ENCODE results near the gene HEMK1.

HEMK1 gene

DNA sequence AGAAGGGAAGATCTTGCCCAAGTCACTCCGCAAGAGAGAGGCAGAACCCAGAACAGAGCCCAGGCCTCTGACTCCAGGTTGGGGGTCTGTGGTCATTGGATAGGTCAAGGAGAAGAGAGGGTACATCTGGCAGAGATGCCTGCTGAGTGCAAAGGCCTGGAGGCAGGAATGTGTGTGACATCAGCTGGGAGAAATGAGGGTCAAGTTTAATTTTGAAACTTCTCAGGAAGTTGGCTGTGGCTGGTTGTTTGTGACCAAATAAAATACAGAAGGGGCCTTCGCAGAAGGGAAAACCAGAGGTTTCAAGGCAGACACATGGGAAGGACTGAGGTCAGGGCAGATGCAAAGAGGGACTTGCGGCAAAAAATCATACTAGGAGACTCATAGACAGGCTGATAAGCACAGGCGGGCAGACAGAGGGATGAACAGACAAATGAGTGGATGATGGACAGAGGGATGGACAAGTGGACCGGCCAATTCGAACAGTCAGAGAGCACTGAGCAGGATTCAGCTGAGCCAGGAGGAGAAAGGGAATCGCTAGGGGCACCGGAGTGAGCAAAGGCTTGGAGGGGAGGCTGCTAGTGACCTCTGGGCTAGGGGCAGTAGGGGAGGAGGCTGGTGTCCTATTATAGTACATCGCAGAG lies 37.1 kb upstream of the HEMK1 start:
- no peaks in the 10 kb centered on the region for H3K36me3 ChIP-seq (ENCODE audit: control insufficient read depth, insufficient read depth, low read length)
- no peak for DNase-seq
- H3K27me3 ChIP-seq (replicated peaks; ENCODE audit: control insufficient read depth, insufficient read depth, low read length, poor library complexity, severe bottlenecking), result no peaks in the 10 kb centered on the region
- no peaks in the 10 kb centered on the region for H3K4me1 ChIP-seq (ENCODE audit: control insufficient read depth, insufficient read depth, low read length, poor library complexity, severe bottlenecking)
- no peak overlapping the region for H3K4me3 ChIP-seq (ENCODE audit: insufficient read depth, low read depth, low read length, poor library complexity, severe bottlenecking)
- no peak overlapping the region for H3K27ac ChIP-seq (ENCODE audit: insufficient read depth, low read length, poor library complexity, severe bottlenecking)
- no peaks in the 10 kb centered on the region for H3K9me3 ChIP-seq (ENCODE audit: control insufficient read depth, low read length)

DNA sequence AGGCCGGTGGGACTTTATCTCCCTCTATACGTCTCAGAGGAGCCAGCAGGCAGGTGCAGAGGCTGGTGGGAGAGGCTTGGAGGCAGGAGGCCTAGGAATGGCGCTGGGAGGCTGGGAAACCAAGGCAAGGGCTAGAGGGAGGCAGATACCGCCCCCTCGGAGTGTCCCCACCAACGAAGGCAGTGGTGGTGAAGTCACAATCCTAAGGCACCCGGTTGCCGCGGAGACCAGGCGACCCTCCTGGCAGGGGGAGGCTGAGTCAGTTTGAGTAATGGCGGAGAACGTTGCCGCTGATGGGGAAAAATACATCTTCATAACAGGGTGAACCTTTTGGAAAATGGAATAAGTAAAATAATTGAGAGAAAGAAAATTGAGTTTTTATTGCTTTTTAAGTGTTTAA lies 36.0 kb upstream of the HEMK1 start:
- H3K36me3 ChIP-seq (ENCODE audit: control insufficient read depth, insufficient read depth, low read length), result no peaks in the 10 kb centered on the region
- no peak overlapping the region for H3K4me3 ChIP-seq (ENCODE audit: insufficient read depth, low read depth, low read length, poor library complexity, severe bottlenecking)
- H3K27ac ChIP-seq (ENCODE audit: insufficient read depth, low read length, poor library complexity, severe bottlenecking), result no peak overlapping the region
- no peaks in the 10 kb centered on the region for H3K27me3 ChIP-seq (replicated peaks; ENCODE audit: control insufficient read depth, insufficient read depth, low read length, poor library complexity, severe bottlenecking)
- H3K9me3 ChIP-seq (ENCODE audit: control insufficient read depth, low read length), result no peaks in the 10 kb centered on the region
- DNase-seq, result no peak
- no peaks in the 10 kb centered on the region for H3K4me1 ChIP-seq (ENCODE audit: control insufficient read depth, insufficient read depth, low read length, poor library complexity, severe bottlenecking)

- H3K27ac ChIP-seq (ENCODE audit: insufficient read depth, low read length, poor library complexity, severe bottlenecking), result no peak overlapping the region
- no peaks in the 10 kb centered on the region for H3K27me3 ChIP-seq (replicated peaks; ENCODE audit: control insufficient read depth, insufficient read depth, low read length, poor library complexity, severe bottlenecking)
- DNase-seq, result no peak
These were observed 35.4 kb upstream of the HEMK1 start for GRCh38 chr3:50533807-50534461.

GRCh38 chr3:50534681-50535330 lies 34.5 kb upstream of the HEMK1 start:
- no peaks in the 10 kb centered on the region for H3K27me3 ChIP-seq (replicated peaks; ENCODE audit: control insufficient read depth, insufficient read depth, low read length, poor library complexity, severe bottlenecking)
- H3K4me1 ChIP-seq (ENCODE audit: control insufficient read depth, insufficient read depth, low read length, poor library complexity, severe bottlenecking), result no peaks in the 10 kb centered on the region
- H3K36me3 ChIP-seq (ENCODE audit: control insufficient read depth, insufficient read depth, low read length), result no peaks in the 10 kb centered on the region
- H3K27ac ChIP-seq (ENCODE audit: insufficient read depth, low read length, poor library complexity, severe bottlenecking), result no peak overlapping the region
- H3K9me3 ChIP-seq (ENCODE audit: control insufficient read depth, low read length), result no peaks in the 10 kb centered on the region
- H3K4me3 ChIP-seq (ENCODE audit: insufficient read depth, low read depth, low read length, poor library complexity, severe bottlenecking), result no peak overlapping the region
- DNase-seq, result no peak

More at GRCh38 chr3:50533807-50534461, 35.4 kb upstream of the HEMK1 start:
- no peak overlapping the region for H3K4me3 ChIP-seq (ENCODE audit: insufficient read depth, low read depth, low read length, poor library complexity, severe bottlenecking)
- H3K36me3 ChIP-seq (ENCODE audit: control insufficient read depth, insufficient read depth, low read length), result no peaks in the 10 kb centered on the region
- H3K9me3 ChIP-seq (ENCODE audit: control insufficient read depth, low read length), result no peaks in the 10 kb centered on the region
- H3K4me1 ChIP-seq (ENCODE audit: control insufficient read depth, insufficient read depth, low read length, poor library complexity, severe bottlenecking), result no peaks in the 10 kb centered on the region

- H3K4me3 ChIP-seq (ENCODE audit: insufficient read depth, low read depth, low read length, poor library complexity, severe bottlenecking), result no peak overlapping the region
- H3K9me3 ChIP-seq (ENCODE audit: control insufficient read depth, low read length), result no peaks in the 10 kb centered on the region
- H3K36me3 ChIP-seq (ENCODE audit: control insufficient read depth, insufficient read depth, low read length), result no peaks in the 10 kb centered on the region
- H3K27me3 ChIP-seq (replicated peaks; ENCODE audit: control insufficient read depth, insufficient read depth, low read length, poor library complexity, severe bottlenecking), result no peaks in the 10 kb centered on the region
- DNase-seq, result no peak
- H3K27ac ChIP-seq (ENCODE audit: insufficient read depth, low read length, poor library complexity, severe bottlenecking), result no peak overlapping the region
- H3K4me1 ChIP-seq (ENCODE audit: control insufficient read depth, insufficient read depth, low read length, poor library complexity, severe bottlenecking), result no peaks in the 10 kb centered on the region
These were observed 32.7 kb upstream of the HEMK1 start for GRCh38 chr3:50536471-50537180.

DNA sequence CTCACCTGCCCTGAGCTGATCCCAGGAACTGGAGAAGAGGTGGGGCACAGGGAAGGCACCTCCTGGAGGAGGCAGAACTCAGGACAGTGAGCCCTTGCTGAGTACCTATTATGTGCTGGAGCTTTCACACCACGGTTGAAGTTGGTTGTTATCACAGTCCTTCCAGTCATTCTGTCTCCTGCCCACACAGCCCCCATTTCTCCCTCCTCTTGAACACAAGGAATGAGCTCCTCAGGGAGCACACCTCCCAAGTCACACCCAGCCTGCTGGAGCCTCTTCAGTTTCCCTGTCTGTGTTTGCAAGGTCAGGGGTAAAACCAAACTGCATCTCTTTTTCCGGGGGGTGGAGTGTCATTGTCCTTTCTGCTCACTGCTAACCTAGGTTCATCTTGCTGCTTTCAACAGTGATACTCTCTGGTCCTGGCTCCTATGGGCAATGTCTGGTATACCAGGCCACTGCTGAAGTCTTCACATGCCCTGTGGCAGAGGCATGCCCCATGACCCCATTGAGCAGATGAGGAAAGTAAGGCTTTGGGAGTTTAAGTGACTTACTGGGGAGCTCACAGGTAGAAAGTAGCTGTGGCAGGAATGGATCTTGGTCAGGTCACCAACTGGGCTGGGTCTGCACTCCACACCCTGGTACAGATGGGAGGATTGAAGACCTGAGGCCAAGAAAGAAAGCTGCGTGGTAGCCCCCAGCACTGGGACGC lies 31.7 kb upstream of the HEMK1 start:
- H3K4me3 ChIP-seq (ENCODE audit: insufficient read depth, low read depth, low read length, poor library complexity, severe bottlenecking), result no peak overlapping the region
- H3K27me3 ChIP-seq (replicated peaks; ENCODE audit: control insufficient read depth, insufficient read depth, low read length, poor library complexity, severe bottlenecking), result no peaks in the 10 kb centered on the region
- no peaks in the 10 kb centered on the region for H3K36me3 ChIP-seq (ENCODE audit: control insufficient read depth, insufficient read depth, low read length)
- H3K4me1 ChIP-seq (ENCODE audit: control insufficient read depth, insufficient read depth, low read length, poor library complexity, severe bottlenecking), result no peaks in the 10 kb centered on the region
- no peak overlapping the region for H3K27ac ChIP-seq (ENCODE audit: insufficient read depth, low read length, poor library complexity, severe bottlenecking)
- DNase-seq, result no peak
- H3K9me3 ChIP-seq (ENCODE audit: control insufficient read depth, low read length), result no peaks in the 10 kb centered on the region

GRCh38 chr3:50539356-50540286 lies 29.7 kb upstream of the HEMK1 start:
- Histone ChIP-seq H3K4me1 (ENCODE audit: control insufficient read depth, insufficient read depth, low read length, poor library complexity, severe bottlenecking) (no peaks in the 10 kb centered on the region), H3K36me3 (ENCODE audit: control insufficient read depth, insufficient read depth, low read length) (no peaks in the 10 kb centered on the region), H3K4me3 (ENCODE audit: insufficient read depth, low read depth, low read length, poor library complexity, severe bottlenecking) (no peak overlapping the region), H3K27me3 (replicated peaks; ENCODE audit: control insufficient read depth, insufficient read depth, low read length, poor library complexity, severe bottlenecking) (no peaks in the 10 kb centered on the region), H3K9me3 (ENCODE audit: control insufficient read depth, low read length) (no peaks in the 10 kb centered on the region), H3K27ac (ENCODE audit: insufficient read depth, low read length, poor library complexity, severe bottlenecking) (no peak overlapping the region)
- no peak for DNase-seq

DNA sequence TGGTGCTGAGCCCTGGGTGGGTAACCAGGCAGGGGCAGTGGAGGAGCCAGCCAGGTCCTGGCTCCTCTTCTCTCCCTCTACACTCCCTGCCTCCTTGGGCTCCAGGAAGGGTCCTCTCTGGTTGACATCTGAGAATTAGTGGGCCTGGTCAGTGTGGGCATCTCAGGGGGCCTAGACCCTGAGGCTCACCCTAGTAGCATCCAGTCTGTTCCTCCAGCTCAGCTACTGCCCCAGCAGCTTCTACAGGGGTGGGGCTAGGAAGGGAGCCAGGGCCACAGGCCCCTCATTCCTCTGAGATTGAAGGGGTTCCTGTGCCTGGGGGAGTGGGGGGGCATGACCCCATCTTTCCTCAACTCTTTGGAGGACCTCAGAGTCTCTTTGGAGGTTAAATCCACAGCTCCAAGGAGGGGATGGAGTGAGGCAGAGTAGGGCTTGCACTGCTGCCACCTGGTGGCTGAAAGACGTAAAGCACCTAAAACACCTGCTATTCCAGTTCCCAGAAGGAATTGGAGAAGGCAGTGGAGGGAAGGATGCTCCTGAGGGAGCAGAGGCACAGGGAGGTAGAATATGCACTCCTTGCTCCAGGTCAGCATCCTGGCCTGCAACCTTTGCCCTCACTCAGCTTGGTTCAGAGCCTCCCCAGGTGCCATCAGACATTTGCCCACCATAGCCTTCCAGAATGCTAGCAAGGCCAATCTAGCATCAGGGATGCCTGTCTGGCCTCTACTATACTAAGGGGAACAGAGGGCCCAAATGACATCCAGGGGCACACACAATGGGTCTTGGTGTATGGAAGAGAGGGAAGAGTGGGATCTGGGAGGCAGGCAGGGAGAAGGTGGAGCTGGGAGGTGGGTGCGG lies 26.9 kb upstream of the HEMK1 start:
- Histone ChIP-seq H3K36me3 (ENCODE audit: control insufficient read depth, insufficient read depth, low read length) (no peaks in the 10 kb centered on the region), H3K27ac (ENCODE audit: insufficient read depth, low read length, poor library complexity, severe bottlenecking) (no peak overlapping the region), H3K27me3 (replicated peaks; ENCODE audit: control insufficient read depth, insufficient read depth, low read length, poor library complexity, severe bottlenecking) (no peaks in the 10 kb centered on the region), H3K4me3 (ENCODE audit: insufficient read depth, low read depth, low read length, poor library complexity, severe bottlenecking) (no peak overlapping the region), H3K9me3 (ENCODE audit: control insufficient read depth, low read length) (no peaks in the 10 kb centered on the region), H3K4me1 (ENCODE audit: control insufficient read depth, insufficient read depth, low read length, poor library complexity, severe bottlenecking) (no peaks in the 10 kb centered on the region)
- peak; percentile 23 to 47 (median 33) for DNase-seq
